GM13976 (cell line): Measurements from ENCODE around the gene YJU2.

Experiments
- DNase-seq: peaks from one replicate; pipeline ENCODE4 v3.0.0; 2012; ENCODE audit warnings: low spot score
- in situ Hi-C: fragments of 300-500 bp; cut with MboI; formaldehyde crosslinking; loops from one replicate; pipeline ENCODE4 v1.12.0; 2022; ENCODE audit warnings: low sequenced_read_pairs, mixed read lengths, inconsistent platforms; ENCODE audit not compliant: unreplicated experiment
- TF ChIP-seq, protein P1 (sequence below): IDR thresholded peaks from 2 replicates; pipeline ENCODE4 v1.5.1; 2012; ENCODE audit warnings: borderline replicate concordance, mild to moderate bottlenecking; ENCODE audit not compliant: insufficient read depth; ENCODE audit errors: extremely low read depth, missing control alignments, control extremely low read depth

YJU2 gene

DNA sequence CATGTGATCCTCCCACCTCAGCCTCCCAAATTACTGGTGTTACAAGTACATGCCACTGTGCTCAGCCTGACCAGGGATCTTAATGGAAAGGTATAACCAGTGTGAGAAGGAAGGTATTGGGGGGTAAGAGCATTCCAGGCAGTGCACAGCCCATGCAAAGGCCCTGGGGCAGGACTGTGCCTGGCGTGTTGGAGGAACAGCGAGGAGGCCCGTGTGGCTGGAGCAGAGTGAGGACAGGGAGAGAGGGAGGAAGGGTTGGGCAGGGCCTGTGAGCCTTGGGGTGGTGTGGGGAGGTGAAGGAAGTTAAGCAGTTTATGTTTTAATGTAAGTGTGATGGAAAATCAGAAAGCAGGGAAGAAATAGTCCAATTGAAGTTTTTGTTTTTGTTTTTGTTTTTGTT is 53.7 kb downstream of the YJU2 start:
- TF ChIP-seq, protein P1, sequence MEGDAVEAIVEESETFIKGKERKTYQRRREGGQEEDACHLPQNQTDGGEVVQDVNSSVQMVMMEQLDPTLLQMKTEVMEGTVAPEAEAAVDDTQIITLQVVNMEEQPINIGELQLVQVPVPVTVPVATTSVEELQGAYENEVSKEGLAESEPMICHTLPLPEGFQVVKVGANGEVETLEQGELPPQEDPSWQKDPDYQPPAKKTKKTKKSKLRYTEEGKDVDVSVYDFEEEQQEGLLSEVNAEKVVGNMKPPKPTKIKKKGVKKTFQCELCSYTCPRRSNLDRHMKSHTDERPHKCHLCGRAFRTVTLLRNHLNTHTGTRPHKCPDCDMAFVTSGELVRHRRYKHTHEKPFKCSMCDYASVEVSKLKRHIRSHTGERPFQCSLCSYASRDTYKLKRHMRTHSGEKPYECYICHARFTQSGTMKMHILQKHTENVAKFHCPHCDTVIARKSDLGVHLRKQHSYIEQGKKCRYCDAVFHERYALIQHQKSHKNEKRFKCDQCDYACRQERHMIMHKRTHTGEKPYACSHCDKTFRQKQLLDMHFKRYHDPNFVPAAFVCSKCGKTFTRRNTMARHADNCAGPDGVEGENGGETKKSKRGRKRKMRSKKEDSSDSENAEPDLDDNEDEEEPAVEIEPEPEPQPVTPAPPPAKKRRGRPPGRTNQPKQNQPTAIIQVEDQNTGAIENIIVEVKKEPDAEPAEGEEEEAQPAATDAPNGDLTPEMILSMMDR, result no peak
- DNase-seq, result no peak
- in situ Hi-C loops, result no loop called here

DNA sequence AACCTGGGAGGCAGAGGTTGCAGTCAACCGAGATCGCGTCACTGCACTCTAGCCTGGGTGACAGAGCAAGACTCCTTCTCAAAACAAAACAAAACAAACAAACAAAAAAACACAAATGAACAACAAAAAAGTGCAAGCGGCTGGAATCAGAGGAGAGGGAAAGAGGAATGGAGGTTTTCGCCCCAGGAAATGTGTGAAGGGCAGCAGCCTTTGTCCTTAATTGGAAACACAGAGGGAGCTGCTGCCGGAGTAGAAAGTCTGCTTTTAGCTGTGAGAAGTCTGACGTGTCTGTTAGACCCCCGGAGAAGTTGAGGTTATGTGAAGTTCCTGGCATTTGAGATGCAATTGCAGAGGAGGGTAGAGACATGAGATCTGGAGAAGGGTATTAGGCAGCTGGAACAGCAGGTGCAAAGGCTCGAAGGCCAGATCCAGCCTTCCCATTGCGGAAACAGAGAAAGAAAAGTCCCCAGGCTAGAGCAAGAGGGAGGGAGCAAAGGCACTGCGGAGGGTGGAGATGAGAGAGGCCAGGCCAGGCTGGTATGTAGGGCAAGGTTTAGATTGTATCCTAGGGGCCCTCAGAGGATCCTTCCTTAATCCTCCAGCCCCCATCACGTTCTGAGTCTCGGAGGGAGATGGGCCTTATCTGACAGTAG is 54.8 kb downstream of the YJU2 start:
- TF ChIP-seq, protein P1, result no peak
- in situ Hi-C loops, result no loop called here
- DNase-seq, result no peak

DNA sequence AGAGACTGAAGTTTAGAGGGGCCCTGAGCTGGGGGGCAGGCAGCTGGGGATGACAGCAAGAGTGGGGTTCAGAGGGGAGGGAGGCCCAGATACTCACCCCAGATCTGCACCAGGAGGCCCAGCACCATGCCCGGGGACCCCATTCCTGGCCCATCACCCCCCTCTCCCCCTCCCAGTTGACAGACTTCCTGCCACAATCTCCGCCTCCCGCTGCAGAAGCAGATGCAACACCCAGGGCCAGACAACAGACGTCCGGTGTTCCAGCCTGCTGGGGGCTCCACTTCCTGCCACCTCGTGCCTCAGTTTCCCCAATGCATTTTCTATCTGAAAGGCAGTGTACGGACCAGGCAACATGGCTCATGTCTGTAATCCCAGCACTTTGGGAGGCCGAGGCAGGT is 55.4 kb downstream of the YJU2 start, which contains the start of gene TMIGD2:
TMIGD2 (minus strand) TSS at position 147 of the 398 bp plus-strand sequence; CDS start at position 143, 4 bp downstream.
- in situ Hi-C loops, result no loop called here
- DNase-seq, result no peak
- TF ChIP-seq, protein P1, result no peak

- in situ Hi-C loops, result no loop called here
- TF ChIP-seq, protein P1, result no peak
- no peak for DNase-seq
Measured at GRCh38 chr19:4303819-4304537, 57.1 kb downstream of the YJU2 start.

DNA sequence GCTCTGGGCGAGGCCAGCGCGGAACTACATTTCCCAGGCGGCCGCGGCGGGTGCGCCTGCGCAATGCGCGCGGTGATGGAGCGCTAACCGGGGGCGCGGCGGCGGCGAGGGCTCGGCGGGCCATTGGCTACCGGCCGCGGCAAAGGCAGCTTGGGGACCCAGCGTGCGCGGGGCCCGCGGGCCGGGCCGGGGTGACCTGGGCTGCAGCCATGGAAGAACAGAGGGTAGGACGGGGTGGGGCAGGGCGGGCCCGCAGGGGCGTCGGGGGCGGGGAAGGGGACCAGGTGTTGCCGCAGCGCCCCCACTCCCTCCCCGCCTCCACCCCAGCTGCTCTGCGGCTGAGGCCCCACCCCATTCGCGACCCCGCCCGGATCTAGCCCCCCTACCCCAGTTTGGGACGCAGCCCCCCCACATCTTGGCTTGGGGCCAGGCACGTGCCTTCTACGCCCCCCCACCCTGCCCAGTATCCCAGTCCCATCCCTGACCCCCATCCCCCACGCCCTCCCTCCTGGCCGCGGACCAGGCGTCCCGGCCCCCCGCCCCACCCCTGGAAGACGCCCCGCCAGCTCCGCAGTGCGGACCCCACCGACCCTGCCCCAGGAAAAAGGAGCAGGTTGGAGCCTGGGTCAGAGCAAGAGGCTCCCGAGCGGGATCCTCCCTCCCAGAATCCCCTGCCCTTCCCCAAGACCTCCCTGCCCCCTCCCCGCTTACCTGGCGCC is 57.8 kb downstream of the YJU2 start, which contains the start of gene FSD1:
FSD1 (plus strand) TSS at position 61 of the 719 bp plus-strand sequence; CDS start at position 210, 149 bp downstream.
- DNase-seq, result peak; percentile 99
- TF ChIP-seq, protein P1, result no peak
- in situ Hi-C loops, result no loop called here

DNA sequence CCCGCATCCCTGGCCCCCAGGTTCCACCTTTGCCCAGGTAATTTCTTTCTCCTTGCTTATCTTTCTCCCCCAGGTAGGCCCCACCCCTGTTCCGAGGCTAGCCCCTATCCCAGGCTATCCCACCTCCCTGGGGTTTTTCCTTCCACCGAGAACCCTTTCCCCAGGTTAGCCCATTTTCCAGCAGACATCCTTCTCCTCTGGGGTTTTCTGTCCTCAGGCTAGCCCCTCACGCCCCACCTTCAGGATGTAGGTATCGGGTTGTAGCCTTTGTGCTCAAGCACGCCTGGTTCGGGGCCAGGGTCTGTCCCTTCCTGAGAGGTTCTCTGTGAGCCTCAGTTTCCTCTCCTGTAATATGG is 58.4 kb downstream of the YJU2 start:
- in situ Hi-C loops, result no loop called here
- TF ChIP-seq, protein P1, result no peak
- DNase-seq, result no peak
